ENCODE results near the gene CDH13. TPM values are rescaled to one million over a fixed set of nuclear protein-coding genes. Genes with fewer than 3 reads are reported as not detected.

CDH13 gene
- polyA plus RNA-seq, 1 experiment: 113 TPM

GRCh38 chr16:82767808-82768207, 141.0 kb downstream of the CDH13 start:
- no peaks in the 10 kb centered on the region for H3K36me3 ChIP-seq (ENCODE audit: control insufficient read depth, insufficient read depth, low read length)

DNA sequence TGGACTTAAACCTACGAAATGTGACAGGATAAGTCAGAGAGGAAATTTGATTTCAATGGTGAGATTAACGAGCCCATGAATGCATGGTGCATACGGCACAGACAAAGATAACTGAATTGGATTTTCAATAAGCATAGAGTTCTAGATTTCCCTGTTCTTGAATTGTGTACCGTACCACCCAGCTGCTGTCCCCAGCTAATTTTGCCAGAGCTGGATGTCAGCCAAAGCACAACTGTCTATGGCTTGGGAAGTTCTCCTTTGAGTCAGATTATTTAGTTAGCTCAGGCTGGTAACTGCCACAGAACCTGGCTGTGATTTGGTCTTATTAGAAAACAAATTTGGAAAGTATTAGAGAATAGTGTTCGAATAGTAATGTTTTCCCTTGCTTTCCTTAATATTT, 143.1 kb downstream of the CDH13 start:
- H3K36me3 ChIP-seq (ENCODE audit: control insufficient read depth, insufficient read depth, low read length): no peaks in the 10 kb centered on the region
- no peak for DNase-seq (ENCODE audit: low read depth)
- ChIA-PET POLR2A (no interaction called here), CTCF (no interaction called here)
- no peaks in the 10 kb centered on the region for H3K27me3 ChIP-seq (ENCODE audit: control insufficient read depth, insufficient read depth, low read length)
- no peak overlapping the region for H3K4me3 ChIP-seq (ENCODE audit: low read depth, low read length)
- no peak for TF ChIP-seq CTCF (IDR thresholded peaks at IDR 0.05; ENCODE audit: insufficient read depth, low read depth, low read length)

More at GRCh38 chr16:82767808-82768207, 141.0 kb downstream of the CDH13 start:
- no peak for DNase-seq (ENCODE audit: low read depth)
- ChIA-PET POLR2A (no interaction called here), CTCF (no interaction called here)
- no peak for TF ChIP-seq CTCF (IDR thresholded peaks at IDR 0.05; ENCODE audit: insufficient read depth, low read depth, low read length)
- Histone ChIP-seq H3K27me3 (ENCODE audit: control insufficient read depth, insufficient read depth, low read length) (no peaks in the 10 kb centered on the region), H3K4me3 (ENCODE audit: low read depth, low read length) (no peak overlapping the region)

DNA sequence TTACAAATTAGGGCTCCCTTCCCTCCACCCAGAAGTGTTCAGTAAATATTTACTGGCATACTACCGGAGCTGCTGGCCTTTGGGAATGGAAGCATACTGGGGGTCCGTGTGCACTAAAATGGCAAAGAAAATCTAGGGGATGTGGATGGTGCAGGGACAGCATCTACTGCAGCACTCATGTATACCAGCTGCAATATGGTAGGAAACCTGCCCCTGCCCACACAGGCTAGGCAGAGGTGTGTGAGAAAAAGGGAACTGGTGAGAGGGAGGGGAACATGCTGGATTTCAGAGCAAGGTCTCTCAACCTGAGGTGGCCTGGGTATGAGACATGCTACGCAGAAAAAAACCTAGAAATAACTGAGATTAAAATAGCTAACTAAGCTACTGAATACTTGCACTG, 145.4 kb downstream of the CDH13 start:
- CTCF ChIA-PET: interaction anchor here (1.3 kb wide), 1 partner anchor 11 kb away, joined by 3 read pairs; no protein-coding TSS in a partner anchor
- Histone ChIP-seq H3K4me3 (ENCODE audit: low read depth, low read length) (no peak overlapping the region), H3K27me3 (ENCODE audit: control insufficient read depth, insufficient read depth, low read length) (no peaks in the 10 kb centered on the region), H3K36me3 (ENCODE audit: control insufficient read depth, insufficient read depth, low read length) (no peaks in the 10 kb centered on the region)
- no peak for DNase-seq (ENCODE audit: low read depth)
- POLR2A ChIA-PET: no interaction called here
- TF ChIP-seq CTCF (IDR thresholded peaks at IDR 0.05; ENCODE audit: insufficient read depth, low read depth, low read length): no peak

GRCh38 chr16:82773018-82773417, 146.2 kb downstream of the CDH13 start:
- DNase-seq (ENCODE audit: low read depth): no peak
- no peak overlapping the region for H3K4me3 ChIP-seq (ENCODE audit: low read depth, low read length)
- no peaks in the 10 kb centered on the region for H3K36me3 ChIP-seq (ENCODE audit: control insufficient read depth, insufficient read depth, low read length)
- POLR2A ChIA-PET: no interaction called here
- no peaks in the 10 kb centered on the region for H3K27me3 ChIP-seq (ENCODE audit: control insufficient read depth, insufficient read depth, low read length)
- CTCF ChIA-PET: interaction anchor here (1.3 kb wide), 1 partner anchor 10 kb away, joined by 3 read pairs; no protein-coding TSS in a partner anchor
- TF ChIP-seq CTCF (IDR thresholded peaks at IDR 0.05; ENCODE audit: insufficient read depth, low read depth, low read length): no peak

DNA sequence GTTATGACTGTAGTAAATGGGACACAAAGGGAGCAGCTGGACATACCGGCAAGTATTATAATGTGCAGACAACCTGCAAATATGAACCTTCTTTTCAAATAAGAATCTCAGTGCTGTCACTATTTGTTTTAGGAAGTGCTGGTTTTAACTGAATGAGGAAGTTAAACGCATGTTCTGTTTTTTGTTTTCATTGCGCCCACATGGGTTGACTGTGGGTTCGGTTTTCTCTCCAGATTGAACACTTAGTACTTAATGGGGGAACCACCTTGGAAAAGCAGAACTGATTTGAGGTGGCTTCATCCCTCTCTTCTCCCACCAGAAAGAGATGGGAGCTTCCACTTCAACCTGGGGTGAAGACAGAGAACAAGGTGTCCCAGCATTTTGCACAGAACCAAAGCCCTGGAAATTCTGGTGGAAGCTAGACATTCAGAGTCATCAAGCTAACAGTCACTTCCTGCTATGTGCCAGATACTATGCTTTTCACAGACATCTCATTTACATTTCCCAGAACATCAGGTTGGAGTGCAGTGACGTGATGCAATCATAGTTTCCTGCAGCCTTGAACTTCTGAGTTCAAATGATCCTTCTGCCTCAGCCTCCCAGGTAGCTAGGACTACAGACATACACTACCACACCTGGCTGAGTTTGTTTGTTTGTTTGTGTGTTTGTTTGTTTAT, 149.8 kb downstream of the CDH13 start:
- Histone ChIP-seq H3K36me3 (ENCODE audit: control insufficient read depth, insufficient read depth, low read length) (no peaks in the 10 kb centered on the region; the same call in 1 of the 2 replicates), H3K4me3 (ENCODE audit: low read depth, low read length) (no peak overlapping the region), H3K27me3 (ENCODE audit: control insufficient read depth, insufficient read depth, low read length) (no peaks in the 10 kb centered on the region)
- TF ChIP-seq CTCF (IDR thresholded peaks at IDR 0.05; ENCODE audit: insufficient read depth, low read depth, low read length): no peak
- POLR2A ChIA-PET: no interaction called here
- DNase-seq (ENCODE audit: low read depth): no peak
- CTCF ChIA-PET: interaction anchor here (0.6 kb wide), 1 partner anchor 25 kb away, joined by 4 read pairs; no protein-coding TSS in a partner anchor
